Activated CD4-positive, CD25-positive, alpha-beta regulatory T cell treated with anti-CD3 and anti-CD28 coated beads, Interleukin-2, amount 50 U/mL, for 24 hours (primary cell): ENCODE data around the gene TRIM54.

Source experiments
- ATAC-seq, 2 donors: fragments of 150-1000 bp; cut with Tn5 transposase; one replicate each; pipeline ENCODE4 v1.10.0; 2021; ENCODE audit warnings: mild to moderate bottlenecking in 1 of 2, moderate library complexity in 1 of 2

The TRIM54 gene, protein sequence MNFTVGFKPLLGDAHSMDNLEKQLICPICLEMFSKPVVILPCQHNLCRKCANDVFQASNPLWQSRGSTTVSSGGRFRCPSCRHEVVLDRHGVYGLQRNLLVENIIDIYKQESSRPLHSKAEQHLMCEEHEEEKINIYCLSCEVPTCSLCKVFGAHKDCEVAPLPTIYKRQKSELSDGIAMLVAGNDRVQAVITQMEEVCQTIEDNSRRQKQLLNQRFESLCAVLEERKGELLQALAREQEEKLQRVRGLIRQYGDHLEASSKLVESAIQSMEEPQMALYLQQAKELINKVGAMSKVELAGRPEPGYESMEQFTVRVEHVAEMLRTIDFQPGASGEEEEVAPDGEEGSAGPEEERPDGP

GRCh38 chr2:27281855-27282559 lies at the start of gene TRIM54:
Gene TRIM54 (plus strand): TSS chr2:27282429. CDS start chr2:27282732, 303 bp downstream.
- ATAC-seq: no peak

GRCh38 chr2:27233341-27233740 lies 48.9 kb upstream of the TRIM54 start:
- no peak for ATAC-seq

DNA sequence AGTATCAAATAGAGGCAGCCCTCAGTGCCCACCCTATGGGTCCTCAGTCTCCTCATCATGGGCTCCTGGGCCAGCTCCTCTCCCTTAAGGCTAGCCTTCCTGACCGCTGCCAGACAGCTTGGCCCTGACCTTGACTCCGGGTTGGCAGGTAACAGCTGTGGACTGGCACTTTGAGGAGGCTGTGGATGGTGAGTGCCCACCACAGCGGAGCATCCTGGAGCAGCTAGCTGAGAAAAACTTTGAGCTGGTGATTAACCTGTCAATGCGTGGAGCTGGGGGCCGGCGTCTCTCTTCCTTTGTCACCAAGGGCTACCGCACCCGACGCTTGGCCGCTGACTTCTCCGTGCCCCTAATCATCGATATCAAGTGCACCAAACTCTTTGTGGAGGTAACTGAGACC lies 46.1 kb upstream of the TRIM54 start:
- ATAC-seq: no peak

DNA sequence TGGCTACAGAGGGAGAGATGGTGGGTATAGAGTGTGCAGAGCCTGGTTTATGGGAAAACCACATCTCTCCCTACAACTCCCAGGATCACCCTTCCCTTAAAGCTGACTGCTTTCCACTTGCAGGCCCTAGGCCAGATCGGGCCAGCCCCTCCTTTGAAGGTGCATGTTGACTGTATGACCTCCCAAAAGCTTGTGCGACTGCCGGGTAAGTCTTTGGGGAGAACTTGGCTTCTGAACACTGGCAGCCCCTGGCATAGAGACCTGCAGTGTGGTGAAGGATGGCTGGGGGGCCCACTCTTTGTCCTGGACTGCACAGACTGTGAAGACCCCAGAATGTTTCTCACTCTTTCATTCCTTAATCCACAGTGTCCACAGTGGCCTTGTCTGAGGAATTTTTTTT lies 45.6 kb upstream of the TRIM54 start:
- ATAC-seq: no peak

DNA sequence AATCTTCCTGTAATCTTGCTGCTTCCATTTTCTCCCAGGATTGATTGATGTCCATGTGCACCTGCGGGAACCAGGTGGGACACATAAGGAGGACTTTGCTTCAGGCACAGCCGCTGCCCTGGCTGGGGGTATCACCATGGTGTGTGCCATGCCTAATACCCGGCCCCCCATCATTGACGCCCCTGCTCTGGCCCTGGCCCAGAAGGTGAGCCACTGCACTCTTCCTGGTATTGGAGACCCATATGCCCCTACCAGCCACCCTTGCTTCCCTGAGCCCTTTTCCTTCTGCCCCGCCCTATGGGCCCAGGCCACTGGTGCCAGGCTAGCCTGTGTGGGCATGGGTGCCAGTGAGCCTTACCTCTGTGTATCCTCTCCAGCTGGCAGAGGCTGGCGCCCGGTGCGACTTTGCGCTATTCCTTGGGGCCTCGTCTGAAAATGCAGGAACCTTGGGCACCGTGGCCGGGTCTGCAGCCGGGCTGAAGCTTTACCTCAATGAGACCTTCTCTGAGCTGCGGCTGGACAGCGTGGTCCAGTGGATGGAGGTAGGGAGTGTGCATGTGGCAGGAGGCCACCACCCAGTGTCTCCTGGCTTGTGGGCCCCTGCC lies 44.8 kb upstream of the TRIM54 start:
- ATAC-seq: no peak

DNA sequence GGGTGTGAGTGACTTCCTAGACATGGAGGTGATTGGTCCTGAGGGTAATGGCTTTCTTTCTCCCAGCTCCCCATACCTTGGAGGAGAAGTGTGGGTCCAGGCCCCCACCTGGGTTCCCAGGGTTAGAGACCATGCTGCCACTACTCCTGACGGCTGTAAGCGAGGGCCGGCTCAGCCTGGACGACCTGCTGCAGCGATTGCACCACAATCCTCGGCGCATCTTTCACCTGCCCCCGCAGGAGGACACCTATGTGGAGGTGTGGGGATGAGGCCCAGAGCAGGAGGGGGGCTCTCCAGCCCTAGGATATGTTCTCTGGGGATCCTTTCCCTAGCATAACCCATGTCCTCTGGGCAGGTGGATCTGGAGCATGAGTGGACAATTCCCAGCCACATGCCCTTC lies 43.3 kb upstream of the TRIM54 start:
- no peak for ATAC-seq

- no peak for ATAC-seq
Observed at GRCh38 chr2:27240406-27240805, 41.8 kb upstream of the TRIM54 start.

- no peak for ATAC-seq
Observed at GRCh38 chr2:27241761-27242613, 40.2 kb upstream of the TRIM54 start.

GRCh38 chr2:27242614-27242951 lies 39.6 kb upstream of the TRIM54 start:
- ATAC-seq: no peak

- no peak for ATAC-seq
Observed at GRCh38 chr2:27243391-27244130, 38.7 kb upstream of the TRIM54 start.

DNA sequence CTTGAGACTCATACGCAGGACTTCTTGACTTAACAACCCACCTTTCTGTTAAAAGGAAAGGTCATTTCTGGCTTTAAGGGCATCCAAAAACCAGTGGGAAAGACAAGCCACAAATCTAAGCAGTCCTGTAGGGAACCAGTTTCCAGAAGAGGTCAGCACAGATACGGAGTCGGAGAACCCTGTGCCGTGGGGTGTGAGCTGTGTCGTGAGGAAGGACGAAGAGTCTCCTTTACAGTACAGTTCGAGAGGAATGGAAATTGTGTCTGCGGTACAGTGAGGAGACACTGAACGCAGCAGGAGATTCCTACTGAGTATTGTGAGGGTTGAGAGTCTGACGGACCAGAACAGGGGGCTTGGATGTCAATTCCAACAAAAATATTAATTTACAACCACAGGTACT lies 37.1 kb upstream of the TRIM54 start:
- no peak for ATAC-seq

GRCh38 chr2:27245626-27246025 lies 36.6 kb upstream of the TRIM54 start:
- no peak for ATAC-seq

DNA sequence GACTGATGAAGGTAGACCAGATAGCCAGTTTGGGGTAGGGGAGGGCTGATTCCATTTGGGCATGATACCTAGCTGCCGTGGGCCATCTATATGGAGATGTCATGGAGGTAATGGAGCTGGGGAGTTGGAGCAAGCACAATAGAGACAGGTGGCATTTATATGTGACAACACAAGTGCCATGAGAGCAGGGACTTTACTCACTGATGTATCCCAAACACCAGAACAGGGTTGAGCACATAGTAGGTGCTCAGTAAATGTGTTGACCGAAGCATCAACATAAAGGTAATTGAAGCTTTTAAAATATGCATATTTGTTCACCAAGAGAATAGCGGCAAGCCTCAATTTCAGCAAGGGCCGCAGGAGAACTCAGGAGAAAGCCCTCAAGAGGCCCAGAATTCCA lies 34.3 kb upstream of the TRIM54 start:
- no peak for ATAC-seq

DNA sequence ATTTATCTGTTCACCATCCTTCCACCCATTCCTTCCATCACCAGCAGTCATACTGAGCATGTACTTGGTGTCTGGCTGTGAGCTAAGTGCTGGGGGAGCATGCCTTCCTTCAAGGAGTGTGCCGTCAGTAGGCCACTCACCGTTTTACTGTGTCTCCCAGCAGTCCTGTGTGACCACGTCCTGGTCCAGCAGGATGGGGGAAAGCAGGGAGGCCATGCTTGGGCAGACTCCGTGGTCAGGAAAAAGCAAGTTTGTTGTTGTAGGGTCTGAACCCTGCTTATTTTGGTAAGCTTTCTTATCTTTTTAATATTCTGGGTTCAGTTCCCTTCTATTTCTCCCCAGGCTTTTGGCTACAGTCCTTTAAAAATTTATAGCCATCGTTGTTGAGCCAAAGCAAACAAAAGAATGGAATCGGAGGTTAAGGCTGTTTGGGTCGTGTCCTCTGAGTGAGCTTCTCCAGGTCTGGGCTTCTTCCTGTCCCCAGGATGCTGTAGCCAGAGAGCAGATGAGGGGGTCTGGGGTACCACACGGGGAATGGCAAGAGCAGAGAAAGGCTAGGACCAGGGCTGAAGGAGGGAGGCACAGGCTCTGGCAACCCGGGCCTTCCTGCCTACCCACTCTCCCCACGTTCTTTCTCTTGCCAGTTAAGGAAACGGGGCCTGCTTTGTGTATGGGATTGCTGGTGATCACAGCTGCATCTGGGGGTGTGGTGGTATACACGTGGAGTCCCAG lies 32.9 kb upstream of the TRIM54 start:
- ATAC-seq: no peak

DNA sequence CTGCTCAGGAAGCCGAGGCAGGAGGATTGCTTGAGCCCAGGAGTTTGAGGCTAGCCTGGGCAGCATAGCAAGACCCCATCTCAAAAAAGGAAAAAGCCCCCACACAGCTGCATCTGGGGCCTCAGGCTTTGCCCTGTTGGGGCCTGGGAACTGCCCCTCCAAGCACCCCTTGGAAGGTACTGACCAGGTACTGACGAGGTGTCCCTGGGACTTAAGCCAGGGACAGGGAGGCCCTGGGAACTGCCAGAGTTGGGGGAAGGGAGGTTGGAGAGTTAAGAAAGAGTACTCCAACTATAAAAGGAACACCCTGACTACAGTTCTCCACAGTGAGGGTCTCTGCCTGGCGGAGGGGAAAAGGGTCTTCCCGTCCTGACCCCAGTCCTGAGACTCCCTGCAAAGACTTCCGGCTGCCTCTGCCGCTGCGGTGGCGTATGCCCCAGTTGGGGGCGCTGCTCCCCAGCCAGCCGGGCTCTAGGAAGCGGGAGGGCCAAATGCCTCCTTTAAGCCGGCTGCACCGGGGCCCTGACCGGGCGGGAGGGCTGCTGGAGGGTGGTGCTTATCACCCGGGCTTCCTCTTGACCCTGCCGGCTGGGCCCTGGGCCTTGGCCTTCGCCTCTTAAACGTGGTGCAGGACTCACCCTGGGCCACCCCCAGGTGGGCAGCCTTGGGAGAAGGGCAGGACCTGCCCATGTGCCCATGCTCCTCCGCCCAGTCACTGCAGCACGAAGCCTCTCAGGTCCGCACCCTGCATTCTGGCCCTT lies 32.2 kb upstream of the TRIM54 start:
- peak; percentile 25 to 56 for ATAC-seq

DNA sequence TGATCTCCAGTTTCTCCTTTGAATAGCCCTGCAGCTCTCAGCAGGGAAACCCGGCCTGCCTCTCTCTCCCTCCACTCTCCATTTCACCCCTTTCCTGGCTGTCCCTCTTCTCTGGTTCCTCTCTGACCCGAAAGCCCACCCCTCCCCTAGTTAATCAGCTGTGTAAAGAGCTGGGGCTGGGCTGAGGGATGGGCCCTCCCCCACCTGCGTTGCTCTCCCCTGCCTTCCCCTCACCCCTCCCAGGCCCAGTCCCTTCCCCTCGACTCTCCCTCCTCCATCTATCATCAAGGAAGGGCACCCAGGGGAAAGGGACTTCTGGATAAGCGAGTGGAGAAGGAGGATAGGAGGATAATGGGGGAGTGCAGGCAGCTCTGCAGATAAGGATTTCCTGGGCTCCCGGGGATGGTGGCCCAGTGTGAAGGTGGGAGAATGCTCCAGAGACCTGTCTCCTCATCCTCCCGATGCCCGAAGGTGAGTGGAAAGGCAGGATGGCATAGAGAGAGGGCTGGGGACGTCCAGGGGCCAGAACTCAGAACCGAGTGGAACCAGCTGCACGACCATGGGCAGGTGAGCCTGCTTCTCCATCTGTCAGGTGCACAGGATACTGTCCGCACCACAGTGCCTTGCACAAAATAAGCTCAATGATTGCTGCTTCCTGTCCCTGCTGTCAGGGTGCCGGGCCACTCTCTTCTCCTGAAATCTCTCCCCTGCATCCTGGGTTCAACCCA lies 31.4 kb upstream of the TRIM54 start:
- ATAC-seq: no peak

- ATAC-seq: no peak
Observed at GRCh38 chr2:27251766-27252165, 30.5 kb upstream of the TRIM54 start.

DNA sequence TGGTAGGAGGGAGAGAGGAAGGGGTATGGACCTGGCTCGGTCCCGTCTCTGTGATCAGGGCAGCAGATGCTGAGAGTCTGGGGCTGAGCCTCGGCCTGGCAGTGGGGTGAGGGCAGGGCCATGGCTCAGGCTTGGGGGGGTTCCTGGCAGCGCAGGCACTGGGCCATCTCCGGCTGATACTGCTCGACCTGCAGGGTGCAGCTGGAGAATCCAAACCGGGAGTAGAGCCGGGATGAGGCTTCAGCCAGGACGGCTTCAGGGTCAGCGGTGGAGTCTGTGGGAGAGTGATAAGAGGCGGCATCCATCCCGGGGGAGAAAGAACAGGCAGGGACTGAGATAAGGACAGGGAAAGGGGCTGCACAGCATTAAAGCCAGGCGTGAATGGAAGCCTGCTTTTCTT lies 27.0 kb upstream of the TRIM54 start:
- ATAC-seq: no peak

GRCh38 chr2:27255660-27256059 lies 26.6 kb upstream of the TRIM54 start:
- no peak for ATAC-seq

GRCh38 chr2:27256855-27257454 lies 25.3 kb upstream of the TRIM54 start:
- no peak for ATAC-seq
